Glomerular visceral epithelial cell (primary cell): ENCODE measurements around the gene LHB.
A peak's percentile ranks its signal among the peaks of the same experiment; 100 is the strongest.

Experiments
- DNase-seq: peaks from one replicate; pipeline ENCODE4 v3.0.0-alpha.2; 2016; ENCODE audit errors: extremely low spot score

The LHB gene

DNA sequence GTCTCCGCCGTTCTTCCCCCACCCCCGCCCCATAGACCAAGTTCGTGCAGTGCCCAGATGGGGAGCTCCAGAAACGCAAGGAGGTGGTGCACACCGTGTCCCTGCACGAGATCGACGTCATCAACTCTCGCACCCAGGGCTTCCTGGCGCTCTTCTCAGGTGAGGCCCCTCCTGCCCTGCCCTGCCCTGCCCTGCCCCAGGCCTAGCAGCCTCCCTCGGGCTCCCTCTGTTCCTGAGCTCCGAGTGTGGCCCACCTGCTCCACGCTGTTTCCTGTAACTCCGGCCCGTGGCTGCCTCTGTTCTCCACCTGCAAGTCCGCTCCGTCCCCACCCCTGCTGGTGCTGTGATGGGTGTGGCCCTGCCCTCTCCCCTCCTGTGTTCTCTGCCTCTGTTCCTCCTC lies 6.4 kb downstream of the LHB start:
- DNase-seq: no peak

- no peak for DNase-seq
Measured at GRCh38 chr19:49009828-49010227, 7.1 kb downstream of the LHB start.

- DNase-seq: no peak
Measured at GRCh38 chr19:49006905-49007304, 10.0 kb downstream of the LHB start.

- no peak for DNase-seq
Measured at GRCh38 chr19:49004964-49005614, 11.8 kb downstream of the LHB start.

DNA sequence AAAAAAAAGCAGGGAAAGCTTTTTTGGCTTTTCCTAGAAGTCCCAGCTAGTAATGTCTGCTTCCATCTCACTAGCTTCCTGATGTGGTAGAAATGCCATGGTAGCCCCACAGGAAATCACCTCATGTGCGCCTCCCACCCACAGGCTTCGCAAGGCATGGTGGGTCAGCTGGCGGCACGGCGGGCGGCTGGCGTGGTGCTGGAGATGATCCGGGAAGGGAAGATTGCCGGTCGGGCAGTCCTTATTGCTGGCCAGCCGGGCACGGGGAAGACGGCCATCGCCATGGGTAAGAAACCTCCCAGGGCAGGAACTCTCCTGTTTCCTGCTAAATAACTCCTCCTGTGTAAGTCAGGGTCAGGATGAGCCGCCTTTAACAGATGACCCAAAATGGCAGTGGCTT lies 12.8 kb downstream of the LHB start:
- DNase-seq: no peak

GRCh38 chr19:48999481-49000325 lies 17.2 kb downstream of the LHB start:
- DNase-seq: peak; percentile 82

- peak; percentile 89 for DNase-seq
Measured at GRCh38 chr19:48997972-48998371, 18.9 kb downstream of the LHB start.

DNA sequence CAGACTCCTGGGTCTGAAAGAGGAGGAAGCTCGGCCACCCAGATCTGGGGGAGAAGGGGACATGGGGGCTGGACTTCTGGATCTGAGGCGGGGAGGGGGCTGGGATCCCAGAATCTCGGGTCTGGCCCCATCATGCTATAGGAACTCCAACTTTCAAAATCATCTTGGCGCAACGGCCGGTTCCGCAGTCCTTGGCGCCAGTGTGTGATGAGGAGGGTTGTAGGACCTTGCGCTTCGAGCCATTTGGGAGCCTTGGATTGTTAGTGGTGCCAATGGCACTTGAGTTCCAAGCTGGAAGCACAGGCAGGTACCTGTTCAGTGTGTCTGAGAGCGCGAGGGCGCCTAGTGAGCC lies 22.9 kb downstream of the LHB start:
- no peak for DNase-seq

GRCh38 chr19:48993175-48994034 lies 23.5 kb downstream of the LHB start, which contains the start of the genes GYS1 and RUVBL2:
GYS1 (minus strand) TSS chr19:48993309; CDS start chr19:48993112, 197 bp downstream.
RUVBL2 (plus strand) TSS chr19:48993887; CDS start chr19:48993912, 25 bp downstream.
- peak; percentile 100 for DNase-seq

GRCh38 chr19:48992581-48993174 lies 24.2 kb downstream of the LHB start:
- no peak for DNase-seq

DNA sequence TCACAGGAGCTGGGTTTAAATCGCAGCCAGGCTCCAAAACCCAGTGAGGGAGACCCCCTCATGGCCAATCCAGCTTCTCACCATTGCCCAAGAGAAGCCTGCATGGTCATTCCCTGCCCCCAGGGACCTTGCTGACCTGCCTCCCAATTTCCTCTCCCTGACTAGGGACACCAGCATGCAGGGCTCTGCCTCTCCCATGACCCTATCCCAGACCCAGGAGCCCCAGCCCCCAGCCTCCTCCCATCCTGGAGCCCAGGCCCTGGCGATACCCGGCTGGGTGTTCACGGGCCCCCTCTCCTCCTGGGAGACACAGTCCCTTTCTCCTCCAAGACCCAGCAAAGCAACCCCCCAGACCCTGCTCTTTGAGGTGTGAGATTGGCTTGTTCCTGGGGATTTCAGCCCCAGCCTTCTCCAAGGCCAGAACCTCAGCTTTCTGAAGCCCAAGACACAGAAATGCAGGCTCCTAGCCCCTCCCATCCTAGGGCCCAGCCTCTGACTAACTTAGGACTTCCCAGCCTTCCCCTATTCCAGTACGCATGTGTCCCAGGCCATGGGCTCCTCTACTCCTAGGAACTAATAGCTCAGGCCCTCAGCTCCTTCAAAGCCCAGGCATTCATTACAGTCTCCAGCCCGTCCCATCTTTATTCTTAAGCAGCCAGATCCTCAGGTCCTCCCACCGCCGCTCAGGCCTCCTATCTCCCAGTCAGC lies 24.9 kb downstream of the LHB start:
- DNase-seq: peak; percentile 79

GRCh38 chr19:48991011-48991609 lies 25.8 kb downstream of the LHB start:
- no peak for DNase-seq

DNA sequence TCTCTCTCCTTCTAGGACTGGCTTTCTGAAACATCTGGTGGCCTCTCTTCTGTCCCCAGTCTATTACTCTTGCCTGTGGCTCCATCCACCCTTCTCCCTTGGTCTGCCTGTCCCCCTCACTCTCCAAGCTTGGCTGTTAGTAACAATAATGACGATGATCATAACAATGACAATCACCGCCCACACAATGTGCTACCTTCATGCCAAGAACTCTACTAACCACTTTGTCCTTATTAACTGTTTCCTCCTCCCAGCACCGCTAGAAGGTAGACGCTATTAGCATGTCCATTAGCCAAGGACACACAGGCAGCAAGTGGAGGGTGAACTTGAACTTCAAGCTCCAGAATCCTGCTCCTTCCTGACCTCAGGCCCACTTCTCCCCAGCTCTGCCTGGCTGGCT lies 26.5 kb downstream of the LHB start:
- DNase-seq: no peak

GRCh38 chr19:48989701-48990291 lies 27.1 kb downstream of the LHB start:
- no peak for DNase-seq

DNA sequence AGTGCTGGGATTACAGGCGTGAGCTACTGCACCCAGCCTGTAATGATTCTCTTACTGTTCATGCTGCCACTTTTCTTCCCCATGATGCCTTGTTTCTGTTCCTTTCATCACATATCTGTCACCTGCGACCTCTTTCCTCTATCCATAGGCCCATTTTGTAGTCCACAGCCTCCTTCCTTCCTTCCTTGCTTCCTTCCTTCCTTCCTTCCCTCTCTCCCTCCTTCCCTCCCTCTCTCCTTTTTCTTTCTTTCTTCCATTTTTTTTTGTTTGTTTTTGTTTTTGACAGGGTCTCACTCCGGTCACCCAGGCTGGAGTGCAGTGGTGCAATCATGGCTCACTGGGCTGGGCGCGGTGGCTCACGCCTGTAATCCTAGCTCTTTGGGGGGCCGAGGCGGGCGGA lies 28.0 kb downstream of the LHB start:
- no peak for DNase-seq

GRCh38 chr19:48988286-48988685 lies 28.6 kb downstream of the LHB start:
- no peak for DNase-seq

- DNase-seq: no peak
Measured at GRCh38 chr19:48987323-48987722, 29.6 kb downstream of the LHB start.

- no peak for DNase-seq
Measured at GRCh38 chr19:48986211-48986610, 30.7 kb downstream of the LHB start.

GRCh38 chr19:48985711-48986110 lies 31.2 kb downstream of the LHB start:
- DNase-seq: no peak

GRCh38 chr19:48982280-48982679 lies 34.6 kb downstream of the LHB start:
- no peak for DNase-seq
